ENCODE measurements around the gene MAPK1IP1L.
A peak's percentile ranks its signal among the peaks of the same experiment; 100 is the strongest.

GRCh38 chr14:55099756-55100155, 48.3 kb downstream of the MAPK1IP1L start:
- TF ChIP-seq CTCF (IDR thresholded peaks at IDR 0.05) (no peak), POLR2A (IDR thresholded peaks at IDR 0.05) (no peak), EP300 (IDR thresholded peaks at IDR 0.05) (peak in 1 of 2 donors; percentile 57)

Data from tibial nerve (tissue), 4 donors.